Brain pericyte (primary cell): ENCODE results near the gene PCCA.
"Not testable (repeated sequence)": the region's sequence is repeated elsewhere in the genome, so short reads cannot be mapped to it uniquely, and the experiment has no call there.

Experiments
- DNase-seq: peaks from one replicate; pipeline ENCODE4 v3.0.0-alpha.2; 2012; ENCODE audit warnings: low read depth, low spot score

PCCA gene

GRCh38 chr13:100524688-100525087 lies 435.8 kb downstream of the PCCA start:
- DNase-seq = not testable (repeated sequence)

- no peak for DNase-seq
These were observed 436.8 kb downstream of the PCCA start for GRCh38 chr13:100525453-100526317.

DNA sequence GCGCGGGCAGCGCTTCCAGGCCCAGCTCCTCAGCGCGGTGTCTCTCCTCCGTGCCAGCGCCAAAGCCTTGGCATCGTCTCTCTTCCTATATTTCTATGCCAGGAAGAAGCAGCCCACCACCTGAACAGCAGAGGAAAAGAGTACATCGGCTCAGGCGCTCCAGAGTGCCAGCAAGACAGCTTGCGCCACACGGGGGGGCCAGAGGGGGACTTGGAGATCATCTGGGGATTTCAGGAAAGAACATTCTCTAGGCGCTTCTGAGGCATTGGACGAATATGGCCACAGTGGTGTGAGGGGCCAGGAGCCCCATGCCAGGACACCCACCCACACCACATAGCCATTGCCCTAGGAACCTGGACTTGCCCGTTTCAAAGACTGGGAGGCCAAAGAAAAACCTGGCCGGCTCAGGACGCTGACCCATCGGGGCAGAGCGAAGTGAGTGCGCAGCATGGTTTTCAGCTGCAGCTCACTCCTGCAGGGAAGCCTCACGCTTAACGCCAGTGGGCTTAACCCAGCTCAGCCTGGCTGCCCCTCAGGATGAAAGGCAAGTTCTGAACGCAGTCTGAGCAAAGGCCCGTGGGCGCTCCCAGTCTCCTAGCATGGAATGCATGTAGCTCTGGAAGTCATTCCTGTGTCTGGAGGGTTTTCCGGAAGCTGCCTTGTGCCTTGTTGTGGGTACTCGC lies 437.6 kb downstream of the PCCA start:
- DNase-seq = no peak

GRCh38 chr13:100527644-100528043 lies 438.8 kb downstream of the PCCA start:
- no peak for DNase-seq

DNA sequence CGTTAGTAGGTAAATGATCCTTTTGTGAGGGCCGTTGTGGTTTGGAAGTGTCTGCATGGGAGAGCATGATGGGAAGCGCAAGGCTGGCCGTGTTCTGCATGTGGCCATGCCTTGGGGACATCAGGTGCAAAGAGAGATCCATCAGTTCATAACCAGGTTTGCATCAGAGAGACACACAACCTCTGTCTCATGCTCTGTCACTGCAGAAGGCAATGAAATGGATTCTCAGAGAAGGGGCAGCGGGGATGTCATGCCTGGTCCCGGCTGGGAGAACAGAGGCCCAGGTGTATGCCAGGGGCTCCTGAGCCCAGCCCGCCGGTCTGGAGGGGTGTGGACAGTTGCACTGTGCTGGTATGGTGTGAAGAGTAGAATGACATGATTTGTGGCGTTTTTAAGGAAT lies 439.5 kb downstream of the PCCA start:
- no peak for DNase-seq

DNA sequence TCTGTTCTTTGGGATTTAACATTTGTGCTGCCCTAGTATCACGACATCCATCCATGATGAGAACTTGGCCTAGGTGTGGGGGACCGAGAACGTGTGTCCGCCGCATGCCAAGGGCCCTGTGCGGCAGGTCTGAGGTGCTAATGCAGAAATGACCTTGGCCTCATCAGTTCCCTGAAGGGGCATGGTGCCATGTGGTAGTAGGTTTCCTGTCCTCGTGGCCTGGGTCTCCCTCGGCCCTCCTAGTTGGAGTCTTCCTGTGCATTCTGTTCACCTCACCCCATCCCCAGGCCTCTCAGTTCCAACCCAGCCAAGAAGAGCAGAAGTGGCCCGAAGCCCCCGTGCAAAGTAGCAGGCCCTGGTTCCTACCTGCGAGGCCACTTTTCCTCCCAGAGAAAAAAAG lies 439.9 kb downstream of the PCCA start:
- no peak for DNase-seq

- no peak for DNase-seq
These were observed 440.9 kb downstream of the PCCA start for GRCh38 chr13:100529666-100530377.

GRCh38 chr13:100530671-100531213 lies 441.8 kb downstream of the PCCA start:
- DNase-seq = no peak

- DNase-seq = no peak
These were observed 443.3 kb downstream of the PCCA start for GRCh38 chr13:100532090-100532766.

DNA sequence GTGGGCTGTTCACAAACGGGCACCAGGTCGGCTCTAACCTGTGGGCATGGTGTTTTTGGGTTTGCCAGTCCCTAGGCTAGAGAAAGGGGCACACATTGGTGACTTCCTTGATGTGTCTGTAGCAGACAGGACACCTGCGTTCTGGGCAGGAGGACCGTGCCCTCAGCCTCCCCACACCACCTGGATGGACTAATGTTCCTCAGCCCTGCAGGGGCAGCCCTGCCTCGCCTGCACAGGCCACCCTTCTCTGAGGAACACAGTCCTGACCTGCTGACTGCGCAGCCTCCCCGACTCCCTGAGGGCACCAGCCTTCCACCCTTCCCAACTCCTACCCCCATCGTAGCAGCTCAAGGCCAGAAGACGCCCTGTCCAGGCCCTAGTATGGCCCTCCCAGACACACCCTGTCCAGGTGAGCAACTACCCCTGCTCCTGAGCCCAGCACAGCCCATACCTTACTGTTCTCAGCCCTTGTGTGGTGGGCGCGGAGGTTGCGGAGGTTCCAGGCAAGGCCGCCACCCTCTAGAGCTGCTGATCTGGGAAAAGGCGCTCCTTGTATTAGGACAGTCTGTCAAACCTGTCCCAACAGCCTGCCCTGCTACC lies 444.0 kb downstream of the PCCA start:
- DNase-seq = no peak

- DNase-seq = no peak
These were observed 444.7 kb downstream of the PCCA start for GRCh38 chr13:100533588-100534041.

GRCh38 chr13:100534147-100534843 lies 445.4 kb downstream of the PCCA start:
- no peak for DNase-seq

DNA sequence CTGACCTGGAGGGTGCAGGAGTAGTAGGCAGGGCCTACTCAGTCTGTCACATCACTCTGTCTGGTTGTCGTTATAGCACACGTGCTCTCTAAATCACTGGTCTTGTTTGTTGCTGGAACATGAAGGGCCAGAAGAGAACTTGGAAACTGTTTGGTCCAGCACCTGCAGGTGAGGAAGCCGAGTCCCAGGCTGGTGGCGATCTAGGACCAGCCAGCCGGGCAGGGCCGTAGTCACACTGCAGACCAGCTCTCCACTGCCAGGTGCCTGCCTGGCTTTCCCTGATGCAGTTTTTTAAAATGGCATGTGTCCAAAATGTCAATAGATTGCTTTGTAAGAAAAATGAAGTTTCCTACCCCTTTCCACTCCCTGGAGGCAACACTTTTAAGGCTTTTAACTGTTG lies 446.0 kb downstream of the PCCA start:
- DNase-seq = no peak

DNA sequence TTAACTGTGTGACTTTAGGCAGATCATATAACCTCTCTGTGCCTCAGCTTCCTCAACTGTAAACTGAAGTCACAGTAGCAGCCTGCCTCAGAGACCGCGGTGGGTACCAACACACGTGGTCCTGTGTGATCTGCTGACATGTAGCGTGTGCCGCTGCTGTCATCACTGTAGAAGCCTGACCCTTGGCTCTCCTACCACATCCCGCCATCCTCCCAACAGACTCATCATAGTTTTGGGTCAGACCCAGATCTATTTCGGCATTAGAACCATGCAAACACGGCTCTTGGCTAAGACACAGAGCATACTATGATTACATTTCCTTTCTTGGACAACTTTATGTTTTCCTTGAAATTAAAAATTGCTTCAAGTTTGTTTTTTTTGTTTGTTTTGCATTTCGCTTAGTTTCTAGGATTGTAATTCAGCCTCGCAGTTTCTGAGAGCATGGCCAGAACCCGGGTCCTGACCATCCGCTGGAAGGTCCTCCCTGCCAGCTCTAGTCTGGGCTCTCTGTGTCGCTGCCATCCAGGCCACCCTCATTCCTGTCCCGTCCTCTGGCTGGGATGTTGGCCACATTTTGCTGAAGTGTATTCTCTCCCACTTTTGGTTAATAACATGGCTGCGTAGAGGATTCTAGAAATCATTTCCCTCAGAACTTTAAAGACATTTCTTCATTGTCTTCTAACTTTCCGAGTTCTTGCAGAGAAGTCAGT lies 446.7 kb downstream of the PCCA start:
- DNase-seq = no peak

DNA sequence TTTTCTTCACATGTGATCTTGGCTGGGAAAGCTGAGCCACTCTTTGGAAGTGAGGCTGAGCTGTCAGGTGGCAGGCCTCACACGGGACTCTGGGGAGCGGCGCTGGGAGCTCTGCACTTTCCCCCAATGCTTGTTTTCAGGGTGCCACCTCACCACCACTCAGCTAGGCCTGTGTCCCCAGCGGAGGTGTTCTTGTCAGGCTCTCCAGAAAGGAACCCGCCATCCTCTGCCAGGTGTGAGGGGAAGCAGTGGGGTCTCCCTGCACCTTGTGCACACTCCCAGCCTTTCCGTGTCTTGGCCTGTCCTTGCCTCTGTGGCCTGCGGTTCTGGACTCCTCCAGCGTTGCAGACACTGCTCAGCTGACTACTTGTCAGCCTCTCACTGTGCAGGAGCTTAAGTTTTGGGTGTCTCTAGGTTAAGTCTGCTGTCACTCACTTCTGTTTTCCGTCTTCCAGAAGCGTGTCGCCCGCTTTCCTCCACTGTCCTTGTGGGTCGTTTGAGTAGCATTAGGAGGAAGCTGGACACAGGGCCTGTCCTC lies 447.8 kb downstream of the PCCA start:
- DNase-seq = no peak

DNA sequence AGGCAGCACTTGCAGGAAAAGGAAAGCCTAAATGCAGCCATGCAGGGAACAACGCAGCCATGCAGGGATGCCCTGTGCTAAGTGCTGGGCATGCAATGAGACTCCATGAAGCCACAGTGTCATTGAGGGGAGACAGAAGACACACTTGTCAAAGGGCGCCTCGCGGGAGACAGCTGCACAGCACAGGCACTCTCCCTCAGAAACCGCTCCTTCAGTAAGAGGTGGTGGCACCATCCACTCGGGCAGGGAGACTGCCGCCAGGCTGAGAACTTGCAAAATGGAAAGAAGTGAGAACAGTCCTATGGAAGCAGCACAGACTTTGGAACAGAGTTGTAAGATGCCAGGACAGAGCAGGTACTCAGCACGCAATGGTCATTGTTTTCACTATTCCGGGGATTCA lies 448.6 kb downstream of the PCCA start:
- DNase-seq = no peak

DNA sequence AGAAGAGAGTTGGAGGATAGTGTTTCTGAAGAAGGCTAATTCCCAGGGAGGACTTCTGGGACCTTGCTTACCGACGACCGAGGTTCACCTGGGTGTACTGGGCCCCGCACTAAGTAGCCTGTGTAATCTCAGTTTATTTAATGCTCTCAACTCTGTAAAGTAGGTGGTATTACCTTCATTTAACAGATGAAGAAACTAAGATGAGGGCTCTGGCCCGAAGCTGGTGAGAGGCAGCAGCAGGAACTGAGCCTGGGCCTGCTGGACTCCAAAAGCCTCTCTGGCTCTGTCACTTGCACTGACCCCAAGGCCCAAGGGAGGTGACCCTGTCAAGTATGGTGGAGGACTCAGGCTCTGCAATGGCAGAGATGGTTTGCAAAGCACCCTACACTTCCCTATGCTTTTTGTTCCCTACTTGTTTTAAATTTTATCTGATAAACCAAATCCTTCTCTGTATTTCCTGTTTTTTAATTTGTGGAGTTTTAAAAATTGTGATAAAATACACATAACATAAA lies 449.1 kb downstream of the PCCA start:
- no peak for DNase-seq

- no peak for DNase-seq
These were observed 451.7 kb downstream of the PCCA start for GRCh38 chr13:100540621-100541020.
